GM18499 (cell line): Measurements from ENCODE around the gene FOXP1.

ENCODE experiments used
- ATAC-seq: cut with Tn5 transposase; IDR thresholded peaks from one replicate; pipeline ENCODE4 v1.9.1; 2021; ENCODE audit warnings: moderate number of reproducible peaks; ENCODE audit not compliant: insufficient read depth, unreplicated experiment

The FOXP1 gene

DNA sequence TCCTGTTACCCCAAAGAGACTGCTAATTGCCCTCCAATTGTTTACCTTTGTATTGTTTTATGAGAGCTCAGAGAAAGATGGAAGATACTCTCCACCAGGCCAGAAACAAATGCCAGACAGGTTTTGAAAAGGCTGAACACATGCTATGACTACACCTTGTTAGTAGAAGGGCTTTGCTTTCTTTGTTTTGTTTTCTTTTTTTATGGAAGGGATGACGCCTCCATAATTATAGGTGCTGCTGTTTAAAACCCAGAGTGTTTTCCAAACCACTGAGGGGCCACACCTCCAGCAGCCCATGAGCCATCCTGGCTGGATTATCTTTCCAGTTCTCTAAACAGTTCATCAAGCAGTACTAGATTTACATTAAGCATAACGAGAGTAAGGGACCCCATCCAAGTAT lies 5.6 kb upstream of the FOXP1 start:
- ATAC-seq: no peak

- ATAC-seq: no peak
Observed at GRCh38 chr3:71587958-71588357, 4.4 kb upstream of the FOXP1 start.

DNA sequence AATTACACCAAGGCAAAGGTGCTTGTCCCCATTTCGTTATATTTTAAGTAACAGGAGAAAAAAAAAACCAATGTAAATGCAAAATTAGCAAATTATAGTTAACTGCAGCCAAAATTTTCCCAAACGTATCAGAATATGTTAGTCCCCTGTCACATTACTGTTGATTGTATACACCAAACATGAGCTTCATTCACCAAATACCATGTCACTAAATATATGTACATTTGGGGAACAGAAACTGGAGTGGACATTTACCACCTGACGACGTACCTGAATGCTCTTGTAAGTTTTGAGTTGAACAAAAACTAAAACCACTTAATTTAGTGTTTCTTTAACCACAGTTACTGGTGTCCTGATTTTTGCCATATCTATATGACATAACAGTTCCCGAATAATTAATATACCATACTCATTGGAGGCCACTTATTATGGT lies 3.3 kb upstream of the FOXP1 start:
- no peak for ATAC-seq

- no peak for ATAC-seq
Observed at GRCh38 chr3:71585887-71586809, 2.6 kb upstream of the FOXP1 start.

DNA sequence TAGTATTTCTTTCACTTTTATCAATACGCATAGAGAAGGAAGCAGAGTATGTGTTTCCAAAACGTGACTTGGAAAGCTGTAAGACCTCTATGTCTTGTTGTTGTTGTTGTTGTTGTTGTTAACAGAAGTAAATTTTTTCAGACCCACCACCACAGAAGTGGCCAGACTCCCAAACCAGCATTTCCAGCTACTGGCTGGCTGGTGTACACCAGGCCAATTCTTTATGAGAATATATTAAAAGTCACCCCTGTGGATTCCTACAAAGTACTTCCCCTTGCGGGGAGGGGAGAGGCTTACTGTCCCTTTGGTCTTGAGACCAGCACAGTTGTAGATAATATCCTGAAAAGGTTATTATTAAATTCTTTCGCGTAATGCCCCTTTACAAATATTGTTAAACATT lies 1.6 kb upstream of the FOXP1 start:
- ATAC-seq: no peak

GRCh38 chr3:71584394-71585011 lies 975 bp upstream of the FOXP1 start:
- ATAC-seq: no peak

- no peak for ATAC-seq
Observed at GRCh38 chr3:71582612-71583565, 639 bp downstream of the FOXP1 start.

DNA sequence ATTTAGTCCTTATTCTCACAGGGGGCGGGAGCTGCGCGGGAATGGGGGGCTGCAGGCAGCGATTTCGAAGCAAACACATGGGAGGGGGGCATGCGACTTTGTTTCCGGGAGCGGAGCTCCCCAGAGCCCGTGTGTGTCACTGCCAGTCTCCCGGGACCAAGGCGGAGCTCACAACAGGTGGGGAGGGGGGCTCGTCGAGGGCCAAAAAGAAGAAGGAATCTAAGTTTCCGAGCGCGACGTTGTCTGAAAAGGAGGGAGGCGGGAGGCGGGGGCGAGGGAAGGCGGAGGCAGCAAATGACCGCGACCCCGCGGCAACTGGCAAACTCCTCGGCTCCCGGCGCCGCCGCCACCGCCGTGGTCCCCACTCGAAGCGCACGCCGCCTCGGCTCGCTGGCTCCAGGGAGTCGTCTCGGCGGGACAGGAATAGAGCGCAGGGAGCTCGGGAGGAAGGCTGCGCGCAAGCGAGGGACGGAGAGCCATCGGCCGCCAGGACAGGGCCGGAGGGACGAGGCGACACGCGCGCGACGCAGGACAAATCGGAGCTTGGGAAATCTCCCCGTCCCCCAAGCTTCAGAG lies 1.4 kb downstream of the FOXP1 start:
- no peak for ATAC-seq

GRCh38 chr3:71581457-71582035 lies 2.0 kb downstream of the FOXP1 start:
- no peak for ATAC-seq

- ATAC-seq: no peak
Observed at GRCh38 chr3:71580636-71581456, 2.7 kb downstream of the FOXP1 start.

DNA sequence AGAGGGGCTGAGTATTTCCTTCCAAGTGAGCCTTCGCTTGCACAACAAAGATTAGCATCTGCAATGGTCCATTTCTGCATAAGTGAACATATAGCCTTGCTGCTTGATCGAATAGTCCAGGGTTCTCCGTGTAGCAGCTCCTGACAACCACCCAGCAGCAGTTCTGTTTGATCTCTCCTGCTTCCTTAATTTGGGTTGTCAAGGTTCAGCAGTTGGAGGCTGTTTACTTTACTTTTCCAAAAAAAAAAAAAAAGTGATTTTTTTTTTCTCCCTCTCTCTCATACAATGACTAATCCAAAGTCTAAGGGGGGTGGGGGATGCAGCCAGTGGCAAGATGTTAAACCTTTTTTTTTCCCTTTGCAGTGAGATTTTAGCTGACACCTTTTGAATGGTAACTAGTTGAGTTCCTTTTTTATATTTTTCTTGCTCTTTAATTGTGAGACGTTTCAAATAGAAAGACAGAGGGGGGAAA lies 3.6 kb downstream of the FOXP1 start:
- ATAC-seq: no peak

DNA sequence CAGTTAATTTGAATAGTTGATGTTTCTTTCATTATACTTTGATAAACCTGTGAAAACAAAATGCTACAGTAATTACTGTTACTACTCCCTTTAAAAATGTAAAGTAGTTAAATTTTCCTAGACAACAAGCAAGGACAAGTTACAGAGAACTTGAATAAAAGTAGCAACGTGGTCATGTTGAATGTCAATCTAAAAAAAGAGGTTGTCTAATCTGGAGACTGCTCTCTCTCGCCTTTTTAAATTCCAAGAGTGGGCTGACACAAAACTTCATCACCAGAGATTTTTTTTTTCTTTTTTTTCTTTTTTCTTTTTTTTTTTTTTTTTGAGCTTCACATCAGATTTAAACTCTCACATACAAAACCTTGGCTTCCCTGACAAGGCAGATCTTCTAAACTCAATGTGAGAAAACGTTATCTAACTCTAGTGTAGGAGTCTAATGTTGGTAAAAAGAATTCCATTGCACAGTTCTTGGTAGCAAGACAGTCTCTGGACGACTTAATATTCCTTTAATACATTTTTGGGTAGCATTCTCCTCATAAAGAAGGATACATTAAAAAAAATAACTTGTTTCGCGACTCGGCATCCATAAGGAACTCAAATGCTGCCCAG lies 4.1 kb downstream of the FOXP1 start:
- ATAC-seq: no peak

DNA sequence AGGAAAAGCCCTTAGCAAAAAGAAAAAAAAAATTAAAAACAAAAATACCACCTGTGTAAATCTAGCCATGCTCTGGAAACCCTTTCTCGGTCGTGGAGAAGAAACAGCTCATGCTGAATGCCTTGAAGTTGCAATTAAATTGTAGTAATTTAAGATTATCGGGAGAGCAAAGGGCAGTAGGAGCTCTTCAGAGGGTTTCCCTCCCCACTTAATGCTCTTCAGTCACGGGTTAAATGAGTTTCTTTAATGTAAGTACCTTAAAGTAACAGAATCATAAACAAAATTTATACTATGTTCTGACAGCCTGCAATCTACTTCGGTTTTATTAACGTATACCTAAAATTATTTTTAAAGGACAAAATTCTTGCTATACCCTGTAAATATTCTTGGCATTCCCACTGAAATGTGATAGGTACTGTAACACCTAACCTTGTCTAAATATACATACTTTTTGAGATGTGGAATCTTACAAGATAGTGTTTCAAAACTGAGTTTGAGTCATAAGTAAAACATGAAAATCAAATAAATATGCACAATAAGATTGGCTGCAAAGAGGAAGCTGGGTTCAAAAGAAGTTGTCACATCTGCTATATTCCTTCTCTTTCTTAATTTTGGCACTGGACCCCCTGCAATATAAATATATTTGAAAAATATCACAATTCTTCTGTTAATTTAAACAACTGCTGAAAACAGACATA lies 5.3 kb downstream of the FOXP1 start:
- ATAC-seq: no peak

DNA sequence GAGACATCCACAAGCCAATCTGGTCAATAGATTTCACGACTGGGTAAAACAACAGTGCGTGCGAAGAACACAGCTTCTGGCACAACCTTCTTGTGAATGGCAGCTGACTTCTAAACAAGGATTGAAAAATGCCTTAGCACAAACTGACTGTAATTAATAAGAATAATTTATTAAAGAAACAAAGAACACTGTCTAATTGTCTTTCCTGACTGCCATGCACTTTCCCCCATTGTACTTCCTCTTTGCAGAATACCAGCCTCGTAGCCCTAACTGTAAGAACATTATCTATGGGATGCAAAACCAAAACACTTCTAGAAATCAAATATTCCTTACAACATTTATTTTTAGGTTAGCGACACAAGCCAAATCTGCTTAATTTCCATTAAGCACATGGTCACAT lies 6.5 kb downstream of the FOXP1 start:
- no peak for ATAC-seq

DNA sequence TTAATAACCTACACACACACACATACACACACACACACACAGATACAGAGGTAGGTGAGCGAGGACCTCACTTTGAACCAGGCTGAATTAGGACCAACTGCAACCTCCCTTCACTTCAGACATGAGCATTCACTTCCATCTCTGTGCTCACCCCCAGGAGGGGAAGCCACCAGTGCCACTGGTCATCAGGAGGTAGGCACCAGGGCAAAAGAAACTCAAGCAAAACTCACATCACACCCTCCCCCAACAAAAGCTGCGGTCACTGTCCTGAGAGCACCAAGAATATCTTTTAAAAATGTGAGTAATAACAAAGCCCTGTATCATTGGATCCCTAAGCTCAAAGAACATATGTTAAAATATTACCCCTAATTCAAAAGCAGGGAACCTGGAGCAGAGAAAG lies 8.1 kb downstream of the FOXP1 start:
- no peak for ATAC-seq

GRCh38 chr3:71573181-71573580 lies 10.3 kb downstream of the FOXP1 start:
- ATAC-seq: no peak

DNA sequence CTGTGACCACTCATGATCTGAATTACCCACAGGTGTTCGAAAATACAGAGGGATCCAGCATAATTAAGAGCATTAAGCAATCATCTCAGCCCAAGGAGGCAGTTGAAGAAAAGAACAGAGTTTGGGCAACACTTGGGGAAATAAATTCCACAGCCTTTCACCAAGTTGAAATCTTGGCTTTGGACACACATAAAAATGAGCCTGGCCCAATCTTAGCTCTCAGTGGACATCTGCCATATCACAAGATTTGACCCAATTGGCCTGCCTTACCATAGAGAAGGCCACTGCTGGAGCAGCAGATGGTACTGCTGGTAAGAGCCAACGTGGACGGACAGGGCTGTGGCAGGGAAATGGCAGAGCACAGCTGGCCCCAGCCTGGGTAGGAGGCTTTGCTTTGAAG lies 13.0 kb downstream of the FOXP1 start:
- ATAC-seq: no peak

- no peak for ATAC-seq
Observed at GRCh38 chr3:71568207-71568606, 15.3 kb downstream of the FOXP1 start.
